ENCODE data around the gene APH1B.

The APH1B gene

GRCh38 chr15:63277038-63277892 lies at the start of gene APH1B:
APH1B (plus strand) TSS chr15:63277605; CDS start chr15:63277624, 19 bp downstream.
- peak; percentile 68 for DNase-seq

DNA sequence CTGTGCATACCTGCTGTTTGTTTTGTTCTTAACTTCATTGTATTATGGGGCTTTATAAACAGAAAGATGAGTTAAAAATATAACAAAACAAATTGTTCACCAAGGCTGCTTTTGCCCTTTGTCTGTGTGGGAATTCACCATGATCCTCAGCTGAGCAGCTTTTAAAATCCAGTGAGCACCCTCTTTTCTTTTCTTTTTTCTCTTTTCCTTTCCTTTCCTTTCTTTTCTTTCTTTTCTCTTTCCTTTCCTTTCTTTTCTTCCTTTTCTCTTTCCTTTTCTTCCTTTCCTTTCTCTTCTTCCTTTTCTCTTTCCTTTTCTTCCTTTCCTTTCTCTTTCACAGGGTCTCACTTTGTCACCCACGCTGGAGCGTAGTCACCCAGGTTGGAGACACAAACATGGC lies 49.7 kb upstream of the APH1B start:
- DNase-seq = no peak

- no peak for DNase-seq
Observed at GRCh38 chr15:63231206-63231605, 46.2 kb upstream of the APH1B start.

DNA sequence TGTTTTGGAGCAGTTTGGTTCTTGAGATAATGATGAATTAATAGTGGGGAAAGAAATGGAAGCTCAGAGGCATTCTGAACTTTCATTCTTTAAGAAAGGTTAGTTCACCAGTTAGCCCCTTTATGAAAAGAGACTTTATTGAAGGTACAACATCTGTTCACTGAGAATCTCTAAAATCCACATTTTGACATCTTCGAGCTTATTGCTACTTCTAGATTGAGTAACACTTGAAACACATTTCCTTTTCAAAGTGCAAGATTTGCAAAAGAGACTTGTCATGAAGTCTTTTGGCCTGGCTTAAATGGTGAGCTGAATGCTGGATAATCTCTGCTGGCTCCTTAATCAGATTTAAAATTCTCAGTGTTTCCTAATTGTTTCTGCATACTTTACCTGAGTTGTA lies 45.7 kb upstream of the APH1B start:
- DNase-seq = no peak

GRCh38 chr15:63232405-63232804 lies 45.0 kb upstream of the APH1B start:
- DNase-seq = no peak

GRCh38 chr15:63232943-63233342 lies 44.5 kb upstream of the APH1B start:
- DNase-seq = no peak

GRCh38 chr15:63233667-63234423 lies 43.6 kb upstream of the APH1B start:
- no peak for DNase-seq

DNA sequence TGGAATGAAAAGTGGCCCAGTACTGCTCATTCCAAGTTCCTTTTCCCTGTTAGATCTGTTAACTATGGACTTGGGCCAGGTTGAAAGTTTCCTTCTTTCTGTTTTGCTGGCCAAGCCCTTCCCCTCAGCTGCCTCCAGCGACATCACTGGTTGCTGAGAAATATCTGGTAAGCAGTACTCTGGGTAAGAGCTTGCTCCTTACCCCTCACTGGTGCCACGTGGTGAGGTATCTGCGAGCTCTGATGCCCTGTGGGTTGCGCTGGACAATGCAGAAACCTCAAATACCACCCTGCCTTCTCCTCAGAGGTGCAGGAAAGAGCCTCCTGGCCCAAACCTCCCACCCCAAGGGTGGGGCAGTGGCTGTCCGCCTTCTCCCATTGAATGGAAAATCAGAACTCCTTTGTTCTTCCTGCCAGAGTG lies 42.9 kb upstream of the APH1B start:
- DNase-seq = no peak

DNA sequence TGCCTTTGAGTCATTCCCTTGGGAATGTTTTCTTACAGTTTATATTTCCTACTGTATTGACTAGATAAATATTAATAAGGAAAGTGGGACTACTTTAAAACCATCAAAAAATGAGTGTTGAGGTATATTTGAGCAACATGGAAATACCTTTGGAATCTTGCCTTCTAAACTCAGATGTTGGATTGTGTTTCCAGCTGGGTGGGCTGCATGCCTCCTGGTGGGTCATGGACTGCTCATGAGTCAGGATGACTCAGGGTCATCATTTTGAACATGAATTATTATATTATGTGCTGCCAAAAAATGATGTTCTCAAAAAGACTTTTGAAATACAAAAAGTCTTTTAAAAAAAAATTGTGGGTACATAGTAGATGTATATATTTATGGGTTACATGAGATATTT lies 41.1 kb upstream of the APH1B start:
- no peak for DNase-seq

DNA sequence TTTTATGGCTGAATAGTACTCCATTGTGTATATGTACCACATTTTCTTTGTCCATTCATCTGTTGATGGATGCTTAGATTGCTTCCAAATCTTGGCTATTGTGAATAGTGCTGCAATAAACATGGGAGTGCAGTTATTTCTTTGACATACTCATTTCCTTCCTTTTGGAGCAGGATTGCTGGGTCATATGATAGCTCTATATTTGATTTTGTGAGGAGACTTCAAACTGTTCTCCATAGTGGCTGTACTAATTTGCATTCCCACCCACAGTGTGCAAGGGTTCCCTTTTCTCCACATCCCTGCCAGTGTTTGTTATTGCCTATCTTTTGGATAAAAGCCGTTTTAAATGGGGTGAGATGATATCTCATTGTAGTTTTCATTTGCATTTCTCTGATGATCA lies 40.3 kb upstream of the APH1B start:
- peak; percentile 87 for DNase-seq

GRCh38 chr15:63238171-63238570 lies 39.2 kb upstream of the APH1B start:
- no peak for DNase-seq

GRCh38 chr15:63238796-63239195 lies 38.6 kb upstream of the APH1B start:
- DNase-seq = no peak

DNA sequence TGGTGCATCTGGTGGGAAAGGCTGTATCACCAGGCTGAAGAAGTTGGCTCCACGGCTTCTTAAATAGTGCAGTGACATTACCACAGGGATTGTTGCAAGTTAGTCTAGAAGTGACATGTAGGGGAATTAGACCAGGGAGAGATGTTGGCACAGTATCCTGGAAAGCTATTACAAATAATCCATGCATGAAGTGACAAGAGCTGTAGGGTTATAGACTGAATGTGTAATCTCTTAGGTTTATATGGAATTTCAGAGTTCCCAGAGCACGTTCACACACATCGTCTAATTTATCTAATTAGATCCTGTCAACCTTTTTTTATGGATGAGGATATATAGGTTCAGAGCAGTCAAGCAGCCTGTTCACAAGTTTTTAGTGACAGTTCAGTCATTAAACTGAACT lies 37.3 kb upstream of the APH1B start:
- DNase-seq = no peak

GRCh38 chr15:63241316-63241715 lies 36.1 kb upstream of the APH1B start:
- DNase-seq = no peak

DNA sequence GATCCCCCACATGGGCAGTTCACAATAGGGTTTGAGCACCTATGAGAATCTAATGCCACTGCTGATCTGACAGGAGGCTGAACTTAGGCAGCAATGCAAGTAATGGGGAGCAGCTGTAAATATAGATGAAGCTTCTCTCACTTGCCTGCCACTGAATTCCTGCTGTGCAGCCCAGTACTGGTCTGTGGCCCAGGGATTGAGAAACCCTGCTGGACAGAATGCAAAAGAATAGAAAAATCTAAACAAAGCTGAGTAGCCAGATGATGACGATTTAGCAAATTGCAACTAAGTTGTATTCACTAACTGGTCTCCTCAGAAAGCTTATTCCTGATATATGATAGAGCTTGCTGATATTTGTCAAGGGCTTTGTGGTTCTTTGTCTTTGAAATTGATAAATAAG lies 34.3 kb upstream of the APH1B start:
- no peak for DNase-seq

GRCh38 chr15:63243776-63244175 lies 33.6 kb upstream of the APH1B start:
- no peak for DNase-seq

- DNase-seq = no peak
Observed at GRCh38 chr15:63244399-63244798, 33.0 kb upstream of the APH1B start.

DNA sequence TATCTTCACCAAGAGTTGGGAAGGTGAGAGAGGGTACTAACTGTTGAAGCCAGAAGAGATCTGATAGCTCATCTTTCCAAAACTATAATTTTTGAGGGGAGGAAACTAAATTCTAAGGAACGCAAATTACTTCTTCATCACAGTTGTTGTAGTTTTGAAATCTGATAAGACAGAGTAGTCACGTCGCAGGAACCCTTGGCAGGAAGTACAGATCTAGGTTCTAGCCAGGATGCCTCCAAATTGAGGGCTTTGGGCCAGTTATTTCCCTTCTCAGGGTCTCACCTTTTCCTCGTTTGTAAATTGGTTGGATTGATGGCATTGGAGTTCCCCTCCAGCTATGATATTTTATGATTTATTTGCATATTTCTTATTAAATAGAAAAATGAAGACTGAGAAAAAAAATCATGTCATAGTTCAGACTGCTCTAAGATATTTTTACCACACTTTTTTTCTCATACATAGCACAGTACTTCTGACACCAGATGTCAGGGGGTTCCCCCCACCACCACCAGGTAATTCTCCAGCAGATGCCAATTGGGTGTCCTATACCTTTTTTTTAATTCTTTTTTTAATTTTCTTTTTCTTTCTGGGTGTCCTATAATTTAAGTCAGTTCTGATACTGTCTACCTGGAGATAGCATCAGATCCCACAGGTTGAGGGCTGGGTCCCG lies 32.3 kb upstream of the APH1B start:
- no peak for DNase-seq

DNA sequence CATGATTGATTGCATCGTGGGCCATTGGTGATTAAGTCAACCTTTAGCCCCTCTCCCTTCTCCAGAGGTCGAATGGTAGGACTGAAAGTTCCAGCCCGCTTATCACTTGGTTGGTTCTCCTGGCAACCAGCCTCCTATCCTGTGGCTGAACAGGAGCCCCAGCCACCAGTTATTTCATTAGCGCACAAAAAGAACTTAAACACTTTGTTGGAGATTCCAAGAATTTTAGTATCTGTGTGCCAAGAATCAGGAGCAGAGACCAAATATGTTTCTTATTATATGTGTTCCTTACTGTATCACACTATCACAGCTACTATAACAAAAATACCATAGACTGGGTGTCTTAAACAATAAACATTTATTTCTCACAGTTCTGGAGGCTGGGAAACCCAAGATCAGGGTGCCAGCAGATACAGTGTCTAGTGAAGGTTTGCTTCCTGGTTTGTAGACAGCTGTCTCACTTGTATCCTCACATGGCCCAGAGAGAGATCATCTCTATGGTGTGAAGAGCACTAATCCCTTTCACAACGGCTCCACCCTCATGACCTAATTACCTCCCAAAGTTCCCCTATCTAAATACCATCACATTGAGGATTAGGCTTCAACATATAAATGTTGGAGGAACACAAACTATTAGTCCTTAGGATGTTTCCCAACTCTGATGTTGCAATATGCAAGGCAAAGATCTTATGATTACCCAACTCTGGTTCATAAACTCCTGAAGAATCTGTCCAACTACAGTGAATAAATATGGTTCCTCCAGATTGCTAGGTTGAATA lies 30.5 kb upstream of the APH1B start:
- DNase-seq = no peak

DNA sequence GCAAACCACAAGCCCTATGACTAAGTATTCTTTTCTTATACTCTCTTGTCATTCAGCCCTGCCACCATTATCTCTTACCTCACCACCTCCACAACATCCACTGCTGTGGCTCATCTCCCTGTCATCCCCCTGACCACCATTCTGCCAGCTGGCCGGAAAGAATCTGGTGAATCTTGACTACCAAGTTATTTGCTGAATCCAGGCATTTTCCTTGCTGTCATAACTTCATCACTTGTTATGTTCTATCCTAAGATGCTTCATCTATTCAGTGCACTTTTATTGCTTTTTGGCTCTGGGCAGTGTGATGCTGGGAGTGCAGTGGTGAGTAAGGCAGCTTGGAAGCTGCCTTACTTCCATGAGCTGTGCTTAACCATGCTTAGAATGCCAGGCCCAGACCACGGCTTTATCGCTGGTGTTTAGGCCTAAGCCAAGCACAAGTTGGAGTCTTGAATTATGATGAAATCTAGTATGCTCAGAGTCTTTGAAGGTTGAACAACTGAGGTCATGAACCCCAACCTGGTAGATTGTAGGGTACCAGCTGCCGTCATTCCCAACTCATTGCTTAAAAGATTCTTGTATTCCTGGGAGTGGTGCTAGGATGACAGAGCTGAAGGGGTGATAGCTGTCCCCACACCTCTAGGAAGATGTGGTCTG lies 27.0 kb upstream of the APH1B start:
- no peak for DNase-seq

GRCh38 chr15:63251701-63252100 lies 25.7 kb upstream of the APH1B start:
- no peak for DNase-seq

GRCh38 chr15:63252292-63252691 lies 25.1 kb upstream of the APH1B start:
- DNase-seq = no peak

All from NCI-H526 treated with DMSO at 0.1 percent for 48 hours (cell line).